HL-60 (cell line): ENCODE results near the gene HLA-DRB1.
"Not testable (repeated sequence)": the region's sequence is repeated elsewhere in the genome, so short reads cannot be mapped to it uniquely, and the experiment has no call there.

Experiments
- DNase-seq, 2 experiments: peaks; one replicate each; pipeline ENCODE4 v3.0.0-alpha.2; 2010 to 2020; ENCODE audit warnings: low read depth in 1 of 2, low spot score in 1 of 2
- H3K27ac ChIP-seq: fragments of 250-450 bp; sonication (Bioruptor Pico); replicated peaks from 2 replicates; pipeline ENCODE4 v1.5.1; 2020; ENCODE audit warnings: mild to moderate bottlenecking, moderate library complexity
- H3K27me3 ChIP-seq: fragments of 250-450 bp; sonication (Bioruptor Pico); 2 replicates; pipeline ENCODE4 v1.5.1; 2021; ENCODE audit warnings: mild to moderate bottlenecking, moderate library complexity; ENCODE audit not compliant: insufficient read depth, poor library complexity, severe bottlenecking
- H3K4me3 ChIP-seq: replicated peaks from 2 replicates; pipeline ENCODE4 v1.5.1; 2011; ENCODE audit warnings: mild to moderate bottlenecking, control low read depth, low read length; ENCODE audit not compliant: insufficient read depth
- CTCF ChIP-seq: IDR thresholded peaks from one replicate; pipeline ENCODE4 v1.5.1; 2011; ENCODE audit warnings: low read length, control low read depth, inconsistent platforms; ENCODE audit not compliant: insufficient read depth
- GABPA ChIP-seq: IDR thresholded peaks from 2 replicates; pipeline ENCODE4 v1.6.1; 2012; ENCODE audit warnings: low read depth
- POLR2AphosphoS5 ChIP-seq: IDR thresholded peaks from 2 replicates; pipeline ENCODE4 v1.6.1; 2012; ENCODE audit warnings: low read depth
- REST ChIP-seq: IDR thresholded peaks from 2 replicates; pipeline ENCODE4 v1.6.1; 2012; ENCODE audit warnings: low read depth; ENCODE audit not compliant: insufficient replicate concordance
- SPI1 ChIP-seq: IDR thresholded peaks from 2 replicates; pipeline ENCODE4 v1.6.1; 2012; ENCODE audit warnings: low read depth, mild to moderate bottlenecking, borderline replicate concordance

Gene HLA-DRB1

GRCh38 chr6:32539839-32540238, 49.8 kb downstream of the HLA-DRB1 start:
- Histone ChIP-seq H3K27me3 (no peaks in the 10 kb centered on the region), H3K4me3 (no peak overlapping the region), H3K27ac (no peak overlapping the region)
- no peak for DNase-seq
- no peak for TF ChIP-seq POLR2AphosphoS5
- no peak for TF ChIP-seq CTCF
- no peak for TF ChIP-seq GABPA
- TF ChIP-seq SPI1, result no peak
- TF ChIP-seq REST, result no peak

GRCh38 chr6:32530431-32530793, 59.2 kb downstream of the HLA-DRB1 start:
- DNase-seq, H3K4me3 ChIP-seq, H3K27ac ChIP-seq, H3K27me3 ChIP-seq: not testable (repeated sequence)

- no peak for TF ChIP-seq POLR2AphosphoS5
- TF ChIP-seq CTCF, result no peak
- no peak for TF ChIP-seq REST
- no peak for TF ChIP-seq SPI1
- TF ChIP-seq GABPA, result no peak
- Histone ChIP-seq H3K27ac (no peak within 1 kb of the TSS), H3K4me3 (no peak within 1 kb of the TSS), H3K27me3 (no peaks in the 10 kb centered on the region)
- DNase-seq, result peak in 1 of 2 experiments; percentile 0
Observed at GRCh38 chr6:32529697-32530430, 59.8 kb downstream of the HLA-DRB1 start, which contains the start of gene HLA-DRB5. Gene HLA-DRB5 (minus strand): TSS chr6:32530287. CDS start chr6:32530224, 63 bp downstream.
